Measurements from ENCODE around the gene TRMT2A. TPM values are rescaled to one million over a fixed set of nuclear protein-coding genes. Genes with fewer than 3 reads are reported as not detected.

Gene TRMT2A
- total RNA-seq, 2 donors from 2014 or later: 76.8 to 98.6 TPM

- Histone ChIP-seq H3K4me3 (no peak overlapping the region), H3K27me3 (no peaks in the 10 kb centered on the region), H3K36me3 (replicated peaks in 1 of 2; ENCODE audit: insufficient read depth in 1 of 2, low read depth in 2 of 2) (peaks cover 9 to 64% of the 10 kb centered on the region in 2 donors), H3K4me1 (peaks cover 1% of the 10 kb centered on the region), H3K9me3 (no peaks in the 10 kb centered on the region), H3K27ac (no peak overlapping the region)
- intact Hi-C loops (cut with DNase I): no loop called here
- WGBS, 2 donors: 91 to 96% methylated on average over 11 of the region's 11 CpGs
- TF ChIP-seq CTCF (IDR thresholded peaks at IDR 0.05) (no peak), POLR2A (IDR thresholded peaks at IDR 0.05) (no peak)
- no peak for ATAC-seq
- no peak for DNase-seq
Measured at GRCh38 chr22:20089977-20090729, 26.9 kb downstream of the TRMT2A start.

- DNase-seq (no peak), ATAC-seq (no peak)
- Histone ChIP-seq H3K4me1 (peaks cover 9% of the 10 kb centered on the region), H3K27me3 (no peaks in the 10 kb centered on the region), H3K4me3 (no peak overlapping the region), H3K27ac (no peak overlapping the region), H3K9me3 (no peaks in the 10 kb centered on the region), H3K36me3 (replicated peaks in 1 of 2; ENCODE audit: insufficient read depth in 1 of 2, low read depth in 2 of 2) (peaks cover 9 to 60% of the 10 kb centered on the region in 2 donors)
- intact Hi-C loops (cut with DNase I): no loop called here
- TF ChIP-seq CTCF (IDR thresholded peaks at IDR 0.05) (no peak), POLR2A (IDR thresholded peaks at IDR 0.05) (no peak)
- 85 to 93% methylated on average over 17 of the region's 17 CpGs for WGBS, 2 donors
Measured at GRCh38 chr22:20089226-20089976, 27.6 kb downstream of the TRMT2A start.

GRCh38 chr22:20088263-20088648 lies 28.8 kb downstream of the TRMT2A start:
- peaks cover 9 to 49% of the 10 kb centered on the region in 2 donors for H3K36me3 ChIP-seq (replicated peaks in 1 of 2; ENCODE audit: insufficient read depth in 1 of 2, low read depth in 2 of 2)

GRCh38 chr22:20087319-20088262 lies 29.4 kb downstream of the TRMT2A start:
- intact Hi-C loops (cut with DNase I): no loop called here
- DNase-seq (no peak), ATAC-seq (no peak)
- peaks cover 9 to 49% of the 10 kb centered on the region in 2 donors for H3K36me3 ChIP-seq (replicated peaks in 1 of 2; ENCODE audit: insufficient read depth in 1 of 2, low read depth in 2 of 2)
- WGBS, 2 donors: 88 to 90% methylated on average over 11 to 14 of the region's 14 CpGs
- H3K27ac ChIP-seq: no peak overlapping the region
- H3K4me1 ChIP-seq: peaks cover 26% of the 10 kb centered on the region
- no peaks in the 10 kb centered on the region for H3K9me3 ChIP-seq
- H3K4me3 ChIP-seq: no peak overlapping the region
- TF ChIP-seq CTCF (IDR thresholded peaks at IDR 0.05) (no peak), POLR2A (IDR thresholded peaks at IDR 0.05) (no peak)
- no peaks in the 10 kb centered on the region for H3K27me3 ChIP-seq

More at GRCh38 chr22:20088263-20088648, 28.8 kb downstream of the TRMT2A start:
- 85 to 87% methylated on average over 6 to 8 of the region's 8 CpGs for WGBS, 2 donors
- DNase-seq (no peak), ATAC-seq (no peak)
- H3K27me3 ChIP-seq: no peaks in the 10 kb centered on the region
- TF ChIP-seq POLR2A (IDR thresholded peaks at IDR 0.05) (no peak), CTCF (IDR thresholded peaks at IDR 0.05) (no peak)
- no peaks in the 10 kb centered on the region for H3K9me3 ChIP-seq
- H3K4me3 ChIP-seq: no peak overlapping the region
- intact Hi-C loops (cut with DNase I): no loop called here
- H3K27ac ChIP-seq: no peak overlapping the region
- peaks cover 19% of the 10 kb centered on the region for H3K4me1 ChIP-seq

Measured in body of pancreas (tissue), 4 donors.